OCI-LY3 (cell line): ENCODE data around the gene ZNF208.

Experiments used
- H2AFZ ChIP-seq: fragments of 200-600, 300-600 bp; shearing (Covaris generic); 2 replicates; pipeline ENCODE4 v1.6.0; 2014; ENCODE audit warnings: antibody characterized with exemption, low read depth, low read length
- H3K27ac ChIP-seq: fragments of 200-600, 300-600 bp; sonication (generic); 2 replicates; pipeline ENCODE4 v1.5.1; 2014; ENCODE audit warnings: mild to moderate bottlenecking, low read length, moderate library complexity, mixed read lengths
- H3K27me3 ChIP-seq: fragments of 200-600, 300-600 bp; sonication (generic); 2 replicates; pipeline ENCODE4 v1.6.1; 2014; ENCODE audit warnings: low read depth, low read length, mixed read lengths
- H3K36me3 ChIP-seq: fragments of 200-600, 300-600 bp; sonication (generic); replicated peaks from 2 replicates; pipeline ENCODE3; 2014; ENCODE audit warnings: low read depth, low read length, mixed read lengths
- H3K4me1 ChIP-seq: fragments of 300-600, 200-600 bp; sonication (generic); 2 replicates; pipeline ENCODE4 v1.6.1; 2014; ENCODE audit warnings: low read length, mixed read lengths
- H3K4me2 ChIP-seq: fragments of 200-600, 300-600 bp; sonication (generic); 2 replicates; pipeline ENCODE4 v1.6.1; 2014; ENCODE audit warnings: low read length, mixed read lengths
- H3K4me3 ChIP-seq: fragments of 300-600, 200-600 bp; sonication (generic); 2 replicates; pipeline ENCODE4 v1.5.1; 2014; ENCODE audit warnings: antibody characterized with exemption, mild to moderate bottlenecking, low read length, moderate library complexity
- H3K79me2 ChIP-seq: fragments of 300-600, 200-600 bp; shearing (Covaris generic); 2 replicates; pipeline ENCODE4 v1.6.1; 2014; ENCODE audit warnings: mild to moderate bottlenecking, low read length, mixed read lengths
- H3K9ac ChIP-seq: fragments of 300-600, 200-600 bp; shearing (Covaris generic); 2 replicates; pipeline ENCODE4 v1.6.0; 2014; ENCODE audit warnings: mild to moderate bottlenecking, low read length, moderate library complexity
- H3K9me3 ChIP-seq: fragments of 200-600, 300-600 bp; shearing (Covaris generic); 2 replicates; pipeline ENCODE4 v1.6.1; 2014; ENCODE audit warnings: low read length, mixed read lengths; ENCODE audit not compliant: insufficient read depth
- H4K20me1 ChIP-seq: fragments of 200-600, 300-600 bp; sonication (generic); 2 replicates; pipeline ENCODE4 v1.6.1; 2016; ENCODE audit warnings: low read length, mixed read lengths; ENCODE audit not compliant: insufficient read depth
- EZH2phosphoT487 ChIP-seq: fragments of 200-600 bp; shearing (Covaris generic); IDR thresholded peaks from 2 replicates; pipeline ENCODE4 v1.6.1; 2018; ENCODE audit warnings: antibody characterized with exemption, mixed run types, low read depth
- TF ChIP-seq, protein P1 (sequence below): fragments of 200-600, 300-600 bp; sonication (generic); IDR thresholded peaks from 2 replicates; pipeline ENCODE4 v1.5.1; 2014; ENCODE audit warnings: antibody characterized with exemption, low read length, low read depth

ZNF208 gene

DNA sequence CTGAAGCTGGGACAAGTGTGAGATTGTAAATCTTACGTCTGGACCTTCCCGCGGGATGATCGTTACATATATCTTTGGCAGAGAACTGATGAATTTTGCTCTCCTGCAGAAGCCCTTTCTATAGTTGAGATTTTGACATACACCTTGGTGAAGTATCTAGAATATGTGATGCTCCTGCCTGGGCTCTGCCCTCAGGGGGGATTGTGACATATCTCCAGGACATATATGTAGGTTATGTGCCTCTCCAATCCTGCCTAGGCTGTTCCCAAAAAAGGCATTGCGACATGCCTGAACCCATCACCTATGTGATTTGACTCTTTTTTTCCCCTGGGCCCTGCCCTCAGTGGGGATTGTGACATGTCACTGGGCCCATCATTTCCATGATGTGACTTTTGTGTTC lies 76.6 kb downstream of the ZNF208 start:
- Histone ChIP-seq H3K27me3 (no peaks in the 10 kb centered on the region), H3K4me1 (no peaks in the 10 kb centered on the region), H3K9me3 (peaks cover 4% of the 10 kb centered on the region; the same call in 1 of the 2 replicates), H3K4me3 (no peak overlapping the region), H3K27ac (no peak overlapping the region), H3K79me2 (no peaks in the 10 kb centered on the region), H3K9ac (no peak overlapping the region), H4K20me1 (no peaks in the 10 kb centered on the region), H3K4me2 (no peak overlapping the region), H3K36me3 (no peaks in the 10 kb centered on the region), H2AFZ (no peak overlapping the region)
- TF ChIP-seq, protein P1, sequence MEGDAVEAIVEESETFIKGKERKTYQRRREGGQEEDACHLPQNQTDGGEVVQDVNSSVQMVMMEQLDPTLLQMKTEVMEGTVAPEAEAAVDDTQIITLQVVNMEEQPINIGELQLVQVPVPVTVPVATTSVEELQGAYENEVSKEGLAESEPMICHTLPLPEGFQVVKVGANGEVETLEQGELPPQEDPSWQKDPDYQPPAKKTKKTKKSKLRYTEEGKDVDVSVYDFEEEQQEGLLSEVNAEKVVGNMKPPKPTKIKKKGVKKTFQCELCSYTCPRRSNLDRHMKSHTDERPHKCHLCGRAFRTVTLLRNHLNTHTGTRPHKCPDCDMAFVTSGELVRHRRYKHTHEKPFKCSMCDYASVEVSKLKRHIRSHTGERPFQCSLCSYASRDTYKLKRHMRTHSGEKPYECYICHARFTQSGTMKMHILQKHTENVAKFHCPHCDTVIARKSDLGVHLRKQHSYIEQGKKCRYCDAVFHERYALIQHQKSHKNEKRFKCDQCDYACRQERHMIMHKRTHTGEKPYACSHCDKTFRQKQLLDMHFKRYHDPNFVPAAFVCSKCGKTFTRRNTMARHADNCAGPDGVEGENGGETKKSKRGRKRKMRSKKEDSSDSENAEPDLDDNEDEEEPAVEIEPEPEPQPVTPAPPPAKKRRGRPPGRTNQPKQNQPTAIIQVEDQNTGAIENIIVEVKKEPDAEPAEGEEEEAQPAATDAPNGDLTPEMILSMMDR: no peak
- no peak for TF ChIP-seq EZH2phosphoT487

DNA sequence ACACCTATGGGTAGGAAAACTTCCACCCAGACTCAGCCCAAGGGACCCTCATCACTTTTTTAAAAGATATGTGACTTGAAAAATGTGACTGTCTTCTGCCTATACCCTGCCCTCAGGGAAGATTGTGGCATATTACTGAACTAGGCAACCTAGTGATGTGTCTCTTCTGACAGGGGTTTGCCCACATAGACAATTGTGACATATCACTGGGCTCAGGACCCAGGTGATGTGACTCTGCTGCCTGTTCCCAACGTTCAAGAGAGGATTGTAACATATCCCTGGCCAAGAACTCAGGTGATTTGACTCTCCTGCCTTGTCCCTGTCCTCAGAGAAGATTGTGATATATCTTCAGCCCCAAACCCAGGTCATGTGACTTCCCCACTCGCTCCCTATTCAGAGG lies 88.5 kb downstream of the ZNF208 start:
- Histone ChIP-seq H3K4me1 (no peaks in the 10 kb centered on the region), H3K4me3 (no peak overlapping the region), H2AFZ (no peak overlapping the region), H3K9me3 (peaks cover 8% of the 10 kb centered on the region; the same call in 1 of the 2 replicates), H3K27me3 (no peaks in the 10 kb centered on the region), H3K27ac (no peak overlapping the region), H3K79me2 (no peaks in the 10 kb centered on the region), H3K36me3 (no peaks in the 10 kb centered on the region), H3K9ac (no peak overlapping the region), H4K20me1 (no peaks in the 10 kb centered on the region), H3K4me2 (no peak overlapping the region)
- no peak for TF ChIP-seq EZH2phosphoT487
- TF ChIP-seq, protein P1: no peak

DNA sequence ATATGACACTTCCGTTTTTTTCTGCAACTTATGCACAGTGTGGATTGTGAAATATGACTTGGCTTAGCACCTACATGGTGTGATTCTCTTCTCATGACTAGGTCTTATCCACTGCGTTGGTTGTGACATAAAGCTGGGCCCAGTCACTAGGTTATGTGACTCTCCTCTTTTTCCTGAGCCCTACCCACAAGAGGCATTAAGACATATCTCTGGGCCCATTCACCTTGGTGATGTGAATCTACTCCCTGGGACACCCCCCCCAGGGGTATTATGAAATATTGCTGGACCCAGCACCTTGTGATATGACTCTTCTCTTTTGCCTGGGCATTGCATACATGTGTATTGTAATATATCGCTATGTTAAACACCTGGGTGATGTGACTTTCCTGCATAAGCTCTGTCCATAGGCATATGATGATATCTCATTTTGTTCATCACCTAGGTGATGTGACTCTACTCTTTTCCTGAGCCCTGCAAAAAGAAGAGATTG lies 89.0 kb downstream of the ZNF208 start:
- no peak overlapping the region for H3K9ac ChIP-seq
- H4K20me1 ChIP-seq: no peaks in the 10 kb centered on the region
- H2AFZ ChIP-seq: no peak overlapping the region
- H3K27ac ChIP-seq: no peak overlapping the region
- peaks cover 8% of the 10 kb centered on the region; the same call in 1 of the 2 replicates for H3K9me3 ChIP-seq
- no peaks in the 10 kb centered on the region for H3K4me1 ChIP-seq
- H3K27me3 ChIP-seq: no peaks in the 10 kb centered on the region
- TF ChIP-seq, protein P1: no peak
- TF ChIP-seq EZH2phosphoT487: no peak
- H3K4me3 ChIP-seq: no peak overlapping the region
- no peaks in the 10 kb centered on the region for H3K79me2 ChIP-seq
- H3K4me2 ChIP-seq: no peak overlapping the region
- no peaks in the 10 kb centered on the region for H3K36me3 ChIP-seq

DNA sequence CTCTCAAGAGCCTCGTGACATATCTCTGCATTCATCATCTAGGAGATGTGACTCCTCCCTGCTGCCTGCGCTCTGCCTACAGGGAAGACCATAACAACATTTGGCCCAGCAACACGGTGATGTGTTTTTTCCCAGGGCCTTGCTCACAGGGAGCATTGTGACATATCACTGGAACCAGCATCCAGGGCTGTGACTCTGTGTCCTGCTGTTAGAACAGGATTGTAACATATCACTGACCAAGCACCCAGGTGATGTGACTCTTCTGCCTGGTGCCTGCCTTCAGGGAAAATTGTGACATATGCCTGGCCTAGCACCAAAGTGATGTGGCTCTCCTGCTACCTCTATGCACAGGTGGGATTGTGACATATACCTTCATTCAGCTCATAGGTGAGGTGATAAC lies 95.3 kb downstream of the ZNF208 start:
- no peak overlapping the region for H2AFZ ChIP-seq
- no peaks in the 10 kb centered on the region for H3K4me1 ChIP-seq
- H3K4me3 ChIP-seq: no peak overlapping the region
- H4K20me1 ChIP-seq: no peaks in the 10 kb centered on the region
- H3K27me3 ChIP-seq: no peaks in the 10 kb centered on the region
- H3K27ac ChIP-seq: no peak overlapping the region
- TF ChIP-seq, protein P1: no peak
- no peak for TF ChIP-seq EZH2phosphoT487
- no peaks in the 10 kb centered on the region for H3K79me2 ChIP-seq
- no peak overlapping the region for H3K4me2 ChIP-seq
- no peaks in the 10 kb centered on the region for H3K9me3 ChIP-seq
- H3K9ac ChIP-seq: no peak overlapping the region
- H3K36me3 ChIP-seq: no peaks in the 10 kb centered on the region
